HG02981 (cell line): Measurements from ENCODE around the gene OSBPL8.

Experiments
- ATAC-seq: cut with Tn5 transposase; IDR thresholded peaks from one replicate; pipeline ENCODE4 v1.9.1; 2021; ENCODE audit warnings: mild to moderate bottlenecking, moderate library complexity; ENCODE audit not compliant: unreplicated experiment

The OSBPL8 gene

GRCh38 chr12:76558684-76559399, 729 bp downstream of the OSBPL8 start:
- peak; percentile 39 for ATAC-seq

DNA sequence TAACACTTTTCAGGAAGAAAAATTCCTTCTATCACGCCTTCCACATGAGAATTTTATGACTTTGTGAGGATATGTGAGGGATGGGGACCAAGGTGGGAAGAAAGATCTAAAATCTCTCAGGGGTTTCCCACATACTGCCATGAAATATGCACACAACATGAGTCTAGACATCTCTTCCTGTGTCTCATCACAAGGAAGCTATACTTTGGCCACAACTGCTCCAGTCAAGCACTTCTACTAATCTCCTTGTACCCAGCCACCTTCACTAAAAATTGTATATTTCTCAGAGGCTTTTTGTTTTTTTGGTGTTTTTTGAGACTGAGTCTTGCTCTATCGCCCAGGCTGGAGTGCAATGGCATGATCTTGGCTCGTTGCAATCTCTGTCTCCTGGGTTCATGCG, 3.2 kb downstream of the OSBPL8 start:
- no peak for ATAC-seq

- ATAC-seq = no peak
Observed at GRCh38 chr12:76555797-76556196, 3.8 kb downstream of the OSBPL8 start.

GRCh38 chr12:76555231-76555767, 4.3 kb downstream of the OSBPL8 start:
- ATAC-seq = no peak

GRCh38 chr12:76554405-76555230, 5.0 kb downstream of the OSBPL8 start:
- no peak for ATAC-seq

GRCh38 chr12:76552343-76552938, 7.1 kb downstream of the OSBPL8 start:
- ATAC-seq = no peak

- ATAC-seq = no peak
Observed at GRCh38 chr12:76551482-76551888, 8.1 kb downstream of the OSBPL8 start.

DNA sequence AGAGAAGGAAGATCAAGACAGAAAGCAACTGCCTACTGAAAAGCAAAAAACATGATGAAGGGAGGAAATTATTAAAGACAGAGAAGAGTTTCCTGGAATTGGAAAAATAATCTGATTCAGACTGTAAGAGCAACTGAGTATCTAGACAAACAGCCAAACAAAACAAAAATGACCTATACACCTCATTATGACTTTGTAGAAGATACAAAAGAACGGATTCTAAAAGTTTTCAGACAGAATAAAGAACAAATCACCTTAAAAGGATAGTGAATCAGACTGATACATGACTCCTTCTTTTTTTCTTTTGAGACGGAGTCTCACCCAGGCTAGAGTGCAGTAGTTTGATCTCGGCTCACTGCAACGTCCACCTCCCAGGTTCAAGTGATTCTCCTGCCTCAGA, 10.4 kb downstream of the OSBPL8 start:
- ATAC-seq = no peak

GRCh38 chr12:76548222-76548837, 11.2 kb downstream of the OSBPL8 start:
- ATAC-seq = no peak

DNA sequence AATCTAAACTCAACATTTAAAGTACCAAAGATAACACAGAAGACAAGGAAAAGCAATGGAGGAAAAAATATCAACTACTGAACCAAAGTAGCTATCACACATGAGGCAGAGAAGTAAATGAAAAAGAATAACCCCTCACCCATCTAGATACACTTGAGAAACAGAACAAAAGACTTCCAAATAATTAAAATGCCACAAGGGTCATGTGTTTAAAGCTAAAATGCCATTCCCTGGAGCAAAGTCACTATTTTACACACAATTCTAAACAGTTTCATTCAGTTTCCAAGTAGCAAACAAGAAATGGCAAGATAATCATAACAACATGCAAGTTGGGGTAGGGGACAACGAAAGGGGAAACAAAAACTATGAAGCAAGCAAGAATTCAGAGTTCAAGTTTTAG, 12.0 kb downstream of the OSBPL8 start:
- ATAC-seq = no peak

- ATAC-seq = no peak
Observed at GRCh38 chr12:76546889-76547288, 12.7 kb downstream of the OSBPL8 start.

DNA sequence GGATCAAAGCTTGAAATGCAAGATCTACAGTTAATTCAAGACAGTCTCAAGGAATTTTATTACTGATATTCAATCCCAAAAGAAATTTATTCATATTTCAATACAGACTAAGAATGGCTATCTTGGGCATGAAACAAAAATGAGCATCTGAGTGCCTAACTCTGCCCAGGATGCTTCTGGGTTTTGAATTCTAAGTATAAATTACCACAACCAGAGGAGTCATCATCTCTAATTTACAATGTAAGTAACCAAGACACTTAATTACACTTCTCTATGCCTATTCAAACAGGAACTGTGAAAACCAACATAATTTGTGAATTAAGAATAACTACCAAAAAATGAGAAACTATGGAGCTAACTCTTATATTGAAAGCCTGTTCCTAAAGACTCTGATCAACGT, 14.1 kb downstream of the OSBPL8 start:
- ATAC-seq = no peak

DNA sequence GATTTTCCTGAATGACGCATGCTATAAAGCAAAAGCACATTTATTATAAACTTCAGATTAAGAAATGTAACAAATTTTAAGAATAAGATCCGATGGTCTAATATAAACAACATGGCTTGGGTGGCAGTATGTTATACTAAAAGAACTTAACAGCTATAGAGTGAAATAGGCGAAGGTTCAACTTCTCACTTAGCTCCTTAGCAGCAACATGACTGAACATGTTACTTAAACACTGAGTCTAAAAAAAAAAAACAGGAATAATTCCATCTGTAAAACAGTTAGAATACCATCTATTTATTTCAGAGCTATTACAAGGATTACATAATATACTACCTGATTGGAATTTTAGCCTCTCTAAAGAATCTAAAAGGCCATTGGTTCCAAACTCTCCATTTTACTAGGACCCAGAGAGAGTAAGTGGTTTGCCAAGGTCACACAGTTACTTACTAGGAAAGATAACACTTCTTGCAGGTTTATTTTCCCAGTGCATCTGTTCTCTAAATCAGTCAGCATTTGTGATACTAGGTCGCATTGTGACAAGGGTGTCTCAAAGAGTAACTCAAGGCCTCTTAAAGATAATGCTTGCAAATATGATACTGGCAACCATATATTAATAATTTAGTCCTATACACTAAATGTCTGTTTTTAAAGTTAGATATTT, 14.8 kb downstream of the OSBPL8 start:
- no peak for ATAC-seq

DNA sequence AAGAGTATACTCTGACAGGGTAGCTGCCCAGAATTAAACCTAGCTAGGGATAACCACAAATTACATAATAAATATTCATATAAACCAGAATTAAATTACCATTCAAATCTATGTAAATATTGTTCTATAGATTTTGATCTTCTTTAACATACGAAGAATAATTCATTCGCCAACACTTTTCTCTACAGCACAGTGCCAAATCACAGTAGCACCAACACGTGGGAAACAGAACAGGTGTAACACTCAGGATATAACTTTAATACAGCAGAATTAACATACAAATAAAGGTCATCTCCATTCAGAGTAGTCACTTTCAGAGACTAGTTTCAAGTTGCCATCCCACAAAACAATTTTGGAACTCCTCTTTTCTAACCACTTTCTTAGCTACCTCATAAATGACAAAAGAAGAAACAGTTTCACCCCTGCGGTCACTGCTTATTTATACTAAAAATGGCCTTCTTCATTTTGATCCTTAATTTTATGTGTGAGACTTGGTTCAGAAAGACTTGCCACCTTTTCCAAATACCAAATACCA, 15.7 kb downstream of the OSBPL8 start:
- ATAC-seq = no peak

DNA sequence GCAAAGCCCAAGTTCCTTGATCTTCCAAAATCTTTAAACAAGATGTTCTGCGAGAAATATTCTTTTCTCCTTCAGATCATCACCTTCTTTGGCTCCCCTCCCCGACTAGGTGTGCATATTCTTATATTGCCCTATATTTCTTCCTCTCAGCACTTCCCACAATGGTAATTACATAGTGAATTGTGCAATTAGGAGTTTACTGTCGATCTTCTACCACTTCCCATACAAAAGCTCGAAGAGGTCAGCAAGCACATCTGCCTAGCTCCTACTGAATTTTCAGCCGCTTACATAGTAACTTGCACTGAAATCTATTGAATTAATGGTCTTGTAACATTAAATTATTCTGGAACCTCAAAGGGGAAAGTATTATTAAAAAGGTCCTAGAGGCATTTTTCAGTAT, 16.7 kb downstream of the OSBPL8 start:
- ATAC-seq = no peak

DNA sequence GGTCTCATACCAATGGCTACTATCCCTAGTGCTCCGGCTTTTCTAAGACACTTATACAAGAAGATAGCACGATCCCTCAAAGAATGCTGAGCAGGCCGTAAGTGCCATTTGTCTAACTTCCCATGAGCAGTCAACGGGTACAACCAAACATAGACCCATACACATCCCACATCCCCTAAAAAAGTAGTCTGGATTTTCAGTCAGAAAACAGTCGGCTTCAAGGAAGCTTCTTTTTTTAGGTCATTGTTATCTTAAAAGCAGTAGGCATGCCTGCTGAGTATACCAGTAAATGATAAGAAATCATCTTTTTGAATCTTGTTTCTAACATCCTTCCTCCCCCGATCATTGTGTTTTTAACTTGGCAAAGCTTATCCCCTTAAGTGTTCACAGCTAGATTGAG, 19.8 kb downstream of the OSBPL8 start:
- ATAC-seq = no peak

DNA sequence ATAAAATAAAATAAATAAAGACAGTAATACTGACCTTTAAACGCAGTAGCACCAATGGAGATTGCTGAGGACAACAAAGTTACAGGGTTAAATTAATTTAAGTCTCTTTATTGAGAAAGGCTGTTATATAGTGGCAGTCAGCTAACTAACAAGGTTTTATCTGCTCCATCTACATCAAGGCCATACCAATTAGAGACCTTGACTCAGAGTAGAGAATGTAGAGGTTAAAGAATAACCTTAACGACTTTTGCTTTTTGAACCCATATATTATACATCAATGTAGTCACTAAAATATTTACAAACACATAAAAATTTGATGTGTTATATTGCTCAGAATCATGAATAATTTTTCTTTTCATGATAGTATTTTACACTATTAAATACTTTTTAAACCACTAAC, 21.6 kb downstream of the OSBPL8 start:
- no peak for ATAC-seq

- ATAC-seq = no peak
Observed at GRCh38 chr12:76536546-76536945, 23.0 kb downstream of the OSBPL8 start.

- ATAC-seq = no peak
Observed at GRCh38 chr12:76535170-76535569, 24.4 kb downstream of the OSBPL8 start.

DNA sequence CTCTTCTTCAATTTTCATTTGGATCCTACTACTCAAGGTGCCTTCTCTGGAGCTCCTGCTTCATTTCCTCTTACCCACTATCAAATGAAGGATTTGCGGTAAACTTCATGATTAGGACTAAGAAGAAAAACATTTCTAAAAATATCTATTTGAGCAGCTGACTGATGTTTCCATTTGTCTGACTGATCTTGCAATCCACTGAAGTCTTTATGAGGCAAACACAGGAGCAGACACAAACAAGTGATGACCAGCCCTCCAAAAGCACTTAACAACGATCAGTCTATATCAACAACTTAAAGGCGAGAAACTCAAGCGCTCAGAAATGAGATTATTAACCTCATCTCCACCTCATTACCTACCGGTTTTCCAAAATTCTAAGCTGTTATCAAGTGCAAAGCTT, 26.2 kb downstream of the OSBPL8 start:
- no peak for ATAC-seq
